ENCODE data around the gene CD8A. TPM values are rescaled to one million over a fixed set of nuclear protein-coding genes. Genes with fewer than 3 reads are reported as not detected.
A peak's percentile ranks its signal among the peaks of the same experiment; 100 is the strongest.
"Not testable (repeated sequence)": the region's sequence is repeated elsewhere in the genome, so short reads cannot be mapped to it uniquely, and the experiment has no call there.

Gene CD8A
- total RNA-seq (100 to 1,000 TPM; 272 to 273 TPM), polyA plus RNA-seq (1,000 to 10,000 TPM in 1 of 3 donors, 100 to 1,000 TPM in 2; 885 to 1,018 (median 934) TPM), total RNA-seq (285 to 455 (median 356) reads per million in 6 experiments)

DNA sequence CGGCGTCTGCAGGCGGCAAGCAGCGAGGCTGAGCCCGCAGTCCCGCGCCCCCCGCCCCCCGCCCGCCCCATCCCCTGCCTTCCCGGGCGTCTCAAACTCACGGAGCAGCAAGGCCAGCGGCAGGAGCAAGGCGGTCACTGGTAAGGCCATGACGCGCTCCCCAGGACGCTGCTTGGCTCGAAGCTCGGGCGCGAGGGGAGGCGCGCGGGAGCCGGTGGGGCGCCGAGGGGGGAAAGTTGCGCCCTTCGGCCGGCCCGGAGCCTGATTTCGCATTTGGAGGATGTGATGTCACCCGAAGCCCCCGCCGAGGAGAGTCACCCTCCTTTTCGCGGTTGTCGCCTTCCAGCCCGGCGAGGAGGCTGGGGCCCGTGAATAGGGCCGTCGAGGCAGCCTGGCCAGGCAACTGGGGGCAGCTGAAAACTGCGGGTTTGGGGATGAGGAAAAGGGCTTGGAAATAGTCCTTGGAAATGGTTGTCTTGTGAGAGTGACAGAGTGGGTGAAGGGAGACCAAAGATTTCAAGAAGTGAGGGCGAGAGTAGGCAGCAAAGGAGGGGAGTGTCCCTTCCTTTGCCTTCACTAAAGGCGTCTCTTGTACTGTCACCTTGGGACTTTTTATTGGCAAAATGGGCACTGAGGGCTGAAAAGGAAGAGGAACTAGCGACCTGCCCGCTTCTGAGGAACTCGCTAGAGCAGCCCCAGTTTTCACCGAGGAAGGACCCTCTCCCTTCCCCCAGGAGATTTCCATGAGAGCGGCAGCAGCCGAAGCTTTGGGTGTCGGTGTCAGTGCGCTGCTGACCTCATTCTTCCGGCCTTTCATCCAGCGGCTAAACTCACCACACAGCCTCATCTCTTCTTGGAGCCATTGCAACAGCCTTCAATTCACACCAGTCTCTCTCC is at the start of gene CD8A:
Gene CD8A, minus strand, starts transcription at position 238 of the 897 bp plus-strand sequence. Its CDS starts 88 bp downstream, at position 150.
- Mint-ChIP-seq H3K4me1 (peaks cover 53 to 83% (median 73%) of the 10 kb centered on the region in 4 donors), H3K9me3 (peaks cover 2 to 16% (median 11%) of the 10 kb centered on the region in 9 donors), H3K27me3 (peaks cover 0 to 14% (median 0%) of the 10 kb centered on the region in 5 donors), H3K36me3 (peaks cover 27 to 53% (median 43%) of the 10 kb centered on the region in 3 donors), H3K4me3 (peak within 1 kb of the TSS; percentile 90 to 99 (median 96)), H3K27ac (peak within 1 kb of the TSS; percentile 96 to 100 (median 100))
- peak; percentile 25 to 32 for ATAC-seq
- peak; percentile 65 to 92 (median 80) for DNase-seq
- POLR2A ChIA-PET: interaction anchor here (0.8 to 22.7 kb wide), 17 partner anchors 8 to 350 kb away, joined by 3 to 668 read pairs (median 5); partner anchors contain the start of genes CD8B and KDM3A

DNA sequence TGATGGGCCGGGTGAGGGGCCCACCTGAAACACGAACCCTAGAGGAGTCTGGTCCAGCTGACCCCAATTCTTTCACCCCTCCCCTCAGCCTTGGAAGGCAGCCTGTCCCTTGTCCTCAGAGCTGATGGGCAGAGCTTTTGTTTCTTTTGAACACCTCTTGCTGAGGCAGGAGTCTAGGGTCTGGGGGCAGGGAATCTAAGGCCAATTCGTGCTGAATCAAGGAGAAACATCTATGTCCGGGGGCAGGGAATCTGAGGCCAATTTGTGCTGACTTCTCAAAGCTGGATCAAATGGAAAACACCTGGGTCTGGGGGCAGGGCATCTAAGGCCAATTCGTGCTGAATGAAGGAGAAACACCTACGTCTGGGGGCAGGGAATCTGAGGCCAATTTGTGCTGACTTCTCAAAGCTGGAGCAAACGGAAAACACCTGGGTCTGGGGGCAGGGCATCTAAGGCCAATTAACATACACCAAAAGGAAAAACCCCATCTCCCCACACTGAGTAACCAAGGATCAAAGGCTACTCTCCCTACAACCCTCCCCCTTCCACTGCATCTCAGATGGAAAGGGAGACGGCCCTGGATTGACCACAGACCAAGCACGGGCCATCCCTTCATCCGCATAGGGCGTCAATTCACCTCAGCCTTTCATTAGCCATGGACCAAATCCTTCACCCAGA is 49.3 kb upstream of the CD8A start:
- peaks cover 16 to 82% (median 74%) of the 10 kb centered on the region in 4 donors for H3K4me1 Mint-ChIP-seq
- not testable (repeated sequence) for ATAC-seq, DNase-seq, H3K9me3 Mint-ChIP-seq, H3K27me3 Mint-ChIP-seq
- POLR2A ChIA-PET: interaction anchor here (2.0 to 2.2 kb wide), 2 partner anchors 13 to 15 kb away, joined by 8 to 24 read pairs; no protein-coding TSS in a partner anchor
- H3K36me3 Mint-ChIP-seq: peaks cover 0 to 29% (median 9%) of the 10 kb centered on the region in 3 donors
- H3K27ac Mint-ChIP-seq: peak overlapping the region; percentile 67 to 98 (median 94)
- peak overlapping the region in 9 of 10 donors; percentile 29 to 77 (median 57) for H3K4me3 Mint-ChIP-seq

DNA sequence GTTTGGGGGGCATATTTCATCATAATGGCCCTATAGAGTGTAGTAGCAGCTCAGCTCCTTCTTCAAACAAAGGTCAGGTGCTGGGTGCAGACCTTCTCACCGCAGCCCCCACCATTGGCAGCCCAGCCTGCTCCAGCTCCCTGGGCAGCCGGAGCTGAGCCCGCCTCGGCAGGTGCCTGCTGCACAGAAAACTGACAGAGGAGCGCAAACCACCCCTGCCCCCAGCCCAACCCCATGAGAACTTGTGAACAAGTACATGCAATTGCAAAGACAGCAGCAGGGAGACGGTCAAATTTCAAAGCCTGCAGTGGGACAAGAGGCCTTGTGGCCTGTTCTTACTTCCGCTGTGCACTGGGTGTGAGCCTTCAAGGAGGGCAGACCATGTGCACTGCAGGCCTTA is 48.7 kb upstream of the CD8A start:
- POLR2A ChIA-PET: interaction anchor here (2.0 to 2.2 kb wide), 2 partner anchors 12 to 14 kb away, joined by 8 to 24 read pairs; no protein-coding TSS in a partner anchor
- H3K9me3 Mint-ChIP-seq, H3K27me3 Mint-ChIP-seq: not testable (repeated sequence)
- peak overlapping the region; percentile 19 to 77 (median 69) for H3K4me3 Mint-ChIP-seq
- DNase-seq (peak in 3 of 10 donors; percentile 35 to 64 (median 52)), ATAC-seq (peak in 1 of 2 donors; percentile 4)
- H3K4me1 Mint-ChIP-seq: peaks cover 17 to 84% (median 75%) of the 10 kb centered on the region in 4 donors
- H3K27ac Mint-ChIP-seq: peak overlapping the region; percentile 67 to 98 (median 94)
- peaks cover 0 to 26% (median 6%) of the 10 kb centered on the region in 3 donors for H3K36me3 Mint-ChIP-seq

DNA sequence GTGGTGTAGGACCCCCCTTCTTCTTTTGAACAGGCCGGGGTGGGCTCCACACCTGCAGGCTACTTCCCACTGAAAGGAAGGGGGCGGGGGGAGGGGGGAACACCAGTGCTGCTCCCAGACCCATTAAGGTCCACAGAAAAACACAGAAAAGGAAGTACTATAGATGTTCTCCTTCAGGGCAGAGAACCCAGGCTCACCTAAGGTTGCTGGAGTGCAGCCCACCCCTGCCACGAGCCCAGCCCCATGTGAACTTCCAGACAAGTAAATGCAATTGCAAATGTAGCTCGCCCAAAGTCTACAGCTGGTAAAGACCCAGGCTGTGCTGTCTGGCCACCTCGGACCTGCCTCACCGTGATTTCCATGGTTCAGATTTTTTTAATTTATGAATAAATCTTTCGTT is 47.0 kb upstream of the CD8A start:
- peak in 1 of 10 donors; percentile 33 for DNase-seq
- Mint-ChIP-seq H3K27ac (peak overlapping the region; percentile 92 to 98 (median 95)), H3K4me3 (peak overlapping the region; percentile 20 to 78 (median 66)), H3K36me3 (peaks cover 0 to 13% (median 4%) of the 10 kb centered on the region in 3 donors), H3K4me1 (peaks cover 21 to 84% (median 73%) of the 10 kb centered on the region in 4 donors)
- POLR2A ChIA-PET: interaction anchor here (1.0 to 2.2 kb wide), 4 partner anchors 10 to 16 kb away, joined by 3 to 32 read pairs (median 16); no protein-coding TSS in a partner anchor
- H3K27me3 Mint-ChIP-seq, H3K9me3 Mint-ChIP-seq: not testable (repeated sequence)
- ATAC-seq: peak in 1 of 2 donors; percentile 4

DNA sequence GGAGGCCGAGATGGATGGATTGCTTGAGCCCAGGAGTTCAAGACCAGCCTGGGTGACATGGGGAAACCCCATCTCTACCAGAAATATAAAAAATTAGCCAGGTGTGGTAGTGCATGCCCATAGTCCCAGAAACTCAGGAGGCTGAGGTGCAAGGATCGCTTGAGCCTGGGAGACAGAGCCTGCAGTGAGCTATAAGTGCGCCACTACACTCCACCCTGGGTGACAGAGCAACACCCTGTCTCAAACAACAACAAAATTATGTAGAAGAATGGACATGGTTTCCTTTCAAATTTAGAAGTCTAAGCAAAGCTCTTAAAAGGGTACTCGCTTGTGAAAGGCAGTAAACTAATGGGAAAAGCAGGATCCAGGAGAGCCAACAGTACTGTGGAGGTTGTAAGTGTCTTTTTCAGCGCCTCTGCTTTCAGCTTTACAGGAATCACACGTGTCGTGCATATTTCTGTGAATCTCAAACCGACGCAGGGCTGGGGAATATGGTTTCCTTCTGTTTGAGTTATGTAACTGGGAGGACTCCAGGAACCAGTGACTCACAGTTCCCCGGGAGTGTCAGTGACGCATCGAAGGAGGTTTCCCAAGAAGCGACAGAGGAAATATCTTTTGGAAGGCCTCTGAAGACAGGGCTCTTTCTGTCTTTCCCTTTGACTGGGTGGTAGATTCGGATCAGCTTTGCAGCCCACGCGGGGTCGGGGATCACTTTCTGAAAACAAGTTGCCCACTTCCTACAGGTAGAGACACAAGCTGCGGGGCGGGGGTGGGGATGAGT is 46.4 kb upstream of the CD8A start:
- not testable (repeated sequence) for H3K9me3 Mint-ChIP-seq, H3K36me3 Mint-ChIP-seq, H3K27me3 Mint-ChIP-seq
- ATAC-seq (peak; percentile 32 to 33), DNase-seq (peak in 6 of 10 donors; percentile 54 to 76 (median 64))
- peaks cover 18 to 81% (median 70%) of the 10 kb centered on the region in 4 donors for H3K4me1 Mint-ChIP-seq
- POLR2A ChIA-PET: interaction anchor here (1.1 to 1.7 kb wide), 3 partner anchors 11 to 29 kb away, joined by 3 to 32 read pairs (median 4); partner anchors contain the start of gene CD8B
- H3K4me3 Mint-ChIP-seq: peak overlapping the region; percentile 45 to 81 (median 72)
- H3K27ac Mint-ChIP-seq: peak overlapping the region; percentile 95 to 98 (median 96)

DNA sequence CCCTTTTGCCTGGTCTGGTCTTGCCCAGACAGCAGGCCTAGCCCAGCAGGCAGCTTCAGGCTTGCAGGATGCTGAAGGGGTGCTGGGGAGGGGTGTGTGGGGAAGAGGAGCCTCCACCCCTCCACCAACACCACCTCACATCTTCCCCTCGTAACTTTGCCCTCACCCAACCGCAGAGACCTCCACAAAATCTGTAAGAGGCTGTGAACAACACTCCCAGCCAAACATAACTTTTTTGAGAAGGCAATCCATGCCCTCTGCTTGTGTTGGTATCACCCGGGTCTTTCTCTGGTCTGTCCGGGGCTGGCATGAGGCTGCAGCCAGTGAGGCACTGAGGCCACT is 44.8 kb upstream of the CD8A start:
- not testable (repeated sequence) for H3K36me3 Mint-ChIP-seq, H3K27me3 Mint-ChIP-seq, H3K9me3 Mint-ChIP-seq
- peak in 2 of 10 donors; percentile 41 to 56 for DNase-seq
- POLR2A ChIA-PET: interaction anchor here (1.0 to 2.2 kb wide), 7 partner anchors 8 to 48 kb away, joined by 5 to 65 read pairs (median 8); partner anchors contain the start of gene CD8A
- peak; percentile 49 to 73 for ATAC-seq
- peak overlapping the region; percentile 95 to 98 (median 96) for H3K27ac Mint-ChIP-seq
- peak overlapping the region in 8 of 10 donors; percentile 25 to 85 (median 65) for H3K4me3 Mint-ChIP-seq
- peaks cover 18 to 82% (median 70%) of the 10 kb centered on the region in 4 donors for H3K4me1 Mint-ChIP-seq

DNA sequence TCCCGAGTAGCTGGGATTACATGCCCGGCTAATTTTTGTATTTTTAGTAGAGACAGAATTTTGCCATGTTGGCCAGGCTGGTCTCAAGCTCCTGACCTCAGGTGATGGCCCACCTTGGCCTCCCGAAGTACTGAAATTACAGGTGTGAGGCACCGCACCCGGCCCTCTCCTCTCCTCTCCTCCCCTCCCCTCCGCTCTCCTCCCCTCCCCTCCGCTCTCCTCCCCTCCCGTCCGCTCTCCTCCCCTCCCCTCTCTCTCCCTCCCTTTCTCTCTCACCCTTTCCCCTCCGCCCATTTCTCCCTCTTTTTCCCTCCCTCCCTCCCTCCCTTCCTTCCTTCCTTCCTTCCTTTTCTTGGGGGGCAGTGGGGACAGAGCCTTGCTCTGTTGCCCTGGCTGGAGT is 42.6 kb upstream of the CD8A start:
- ATAC-seq: no peak
- H3K4me3 Mint-ChIP-seq: peak overlapping the region in 9 of 10 donors; percentile 53 to 87 (median 77)
- peak overlapping the region; percentile 92 to 100 (median 96) for H3K27ac Mint-ChIP-seq
- no peaks in the 10 kb centered on the region for H3K27me3 Mint-ChIP-seq
- DNase-seq: peak in 1 of 10 donors; percentile 64
- H3K36me3 Mint-ChIP-seq: peaks cover 0 to 3% (median 0%) of the 10 kb centered on the region in 3 donors
- no peaks in the 10 kb centered on the region for H3K9me3 Mint-ChIP-seq
- peaks cover 28 to 79% (median 71%) of the 10 kb centered on the region in 4 donors for H3K4me1 Mint-ChIP-seq
- POLR2A ChIA-PET: interaction anchor here (0.7 to 2.6 kb wide), 7 partner anchors 9 to 47 kb away, joined by 3 to 25 read pairs (median 6); no protein-coding TSS in a partner anchor

DNA sequence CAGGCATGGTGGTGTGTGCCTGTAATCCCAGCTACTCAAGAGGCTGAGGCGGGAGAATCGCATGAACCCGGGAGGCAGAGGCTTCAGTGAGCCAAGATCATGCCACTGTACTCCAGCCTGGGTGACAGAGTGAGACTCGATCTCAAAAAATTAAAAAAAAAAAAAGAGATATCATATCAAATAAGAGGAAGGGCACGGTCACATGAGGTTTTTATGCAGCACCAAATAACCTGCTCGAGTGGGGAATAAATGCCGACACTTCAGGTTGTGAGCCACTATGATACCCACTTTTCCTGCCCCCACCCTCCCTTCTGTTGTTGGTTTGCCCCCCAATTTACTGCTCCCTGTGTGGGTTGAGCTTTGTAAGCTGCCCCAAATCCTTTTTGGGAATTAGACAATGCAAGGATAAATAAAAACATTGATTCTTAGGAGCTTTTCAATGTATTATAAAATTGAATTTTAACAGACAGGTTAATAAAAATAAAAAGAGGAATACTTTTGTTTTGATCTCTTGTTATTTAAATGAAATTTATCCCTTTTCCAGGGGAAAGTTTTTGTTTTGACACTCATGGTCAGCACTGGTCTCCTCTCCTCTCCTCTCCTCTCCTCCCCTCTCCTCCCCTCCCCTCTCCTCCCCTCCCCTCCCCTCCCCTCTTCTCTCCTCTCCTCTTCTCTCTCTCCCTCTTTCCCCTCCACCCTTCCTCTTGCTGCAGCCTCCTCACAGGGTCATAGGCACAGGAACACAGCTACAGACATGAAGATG is 41.8 kb upstream of the CD8A start:
- ATAC-seq (peak; percentile 10), DNase-seq (peak in 3 of 10 donors; percentile 48 to 66 (median 54))
- Mint-ChIP-seq H3K9me3 (no peaks in the 10 kb centered on the region), H3K27ac (peak overlapping the region; percentile 84 to 100 (median 96)), H3K27me3 (no peaks in the 10 kb centered on the region), H3K4me1 (peaks cover 34 to 81% (median 75%) of the 10 kb centered on the region in 4 donors), H3K36me3 (peaks cover 0 to 3% (median 0%) of the 10 kb centered on the region in 3 donors), H3K4me3 (peak overlapping the region; percentile 53 to 87 (median 80))
- POLR2A ChIA-PET: interaction anchor here (0.6 to 2.6 kb wide), 11 partner anchors 8 to 1505 kb away, joined by 3 to 25 read pairs (median 4); no protein-coding TSS in a partner anchor

DNA sequence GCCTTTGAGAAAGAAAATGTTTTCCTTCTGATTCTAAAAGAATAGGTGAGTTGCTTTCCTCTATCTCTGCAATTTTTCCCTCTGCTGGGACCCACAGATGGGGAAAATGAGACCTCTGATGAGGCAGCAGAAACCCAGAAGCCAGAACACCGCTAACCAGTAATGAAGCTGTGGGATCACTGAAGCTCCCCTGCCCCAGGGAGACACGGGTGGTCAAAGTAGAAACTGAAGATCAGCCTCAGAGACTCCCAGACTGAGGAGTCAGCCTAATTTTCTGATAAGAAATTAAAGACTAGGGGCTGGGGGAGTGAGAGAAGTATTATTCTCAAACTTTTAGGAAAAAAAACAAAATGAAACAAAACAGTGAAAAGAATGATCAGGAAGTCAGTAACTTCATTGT is 40.8 kb upstream of the CD8A start:
- POLR2A ChIA-PET: interaction anchor here (0.6 to 2.6 kb wide), 5 partner anchors 10 to 1504 kb away, joined by 3 to 25 read pairs (median 8); no protein-coding TSS in a partner anchor
- peak overlapping the region; percentile 84 to 100 (median 96) for H3K27ac Mint-ChIP-seq
- peak overlapping the region; percentile 53 to 87 (median 80) for H3K4me3 Mint-ChIP-seq
- H3K4me1 Mint-ChIP-seq: peaks cover 37 to 82% (median 77%) of the 10 kb centered on the region in 4 donors
- H3K36me3 Mint-ChIP-seq: peaks cover 0 to 3% (median 0%) of the 10 kb centered on the region in 3 donors
- no peak for ATAC-seq
- H3K9me3 Mint-ChIP-seq: no peaks in the 10 kb centered on the region
- DNase-seq: no peak
- H3K27me3 Mint-ChIP-seq: no peaks in the 10 kb centered on the region

DNA sequence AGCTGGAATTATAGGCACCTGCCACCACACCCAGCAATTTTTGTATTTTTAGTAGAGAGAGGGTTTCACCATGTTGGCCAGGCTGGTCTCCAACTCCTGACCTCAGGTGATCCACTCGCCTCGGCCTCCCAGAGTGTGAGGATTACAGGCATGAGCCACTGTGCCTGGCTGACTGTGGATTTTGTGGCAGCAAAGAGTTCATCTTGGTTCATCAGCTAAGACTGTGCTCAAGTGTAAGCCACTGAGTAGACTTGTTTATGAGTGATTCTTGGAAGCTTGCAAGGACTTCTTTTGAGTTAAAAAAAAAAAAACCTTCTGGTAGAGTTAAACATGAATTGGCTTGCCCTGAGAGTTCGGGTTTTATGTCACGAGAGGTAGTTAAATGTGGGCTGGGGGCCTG is 36.2 kb upstream of the CD8A start:
- DNase-seq (no peak), ATAC-seq (peak in 1 of 2 donors; percentile 10)
- peaks cover 0 to 4% (median 0%) of the 10 kb centered on the region in 9 donors for H3K9me3 Mint-ChIP-seq
- peak overlapping the region; percentile 86 to 99 (median 95) for H3K4me3 Mint-ChIP-seq
- peak overlapping the region; percentile 85 to 99 (median 96) for H3K27ac Mint-ChIP-seq
- H3K36me3 Mint-ChIP-seq: peaks cover under 1 to 17% (median 15%) of the 10 kb centered on the region in 3 donors
- POLR2A ChIA-PET: interaction anchor here (0.7 to 10.7 kb wide), 17 partner anchors 8 to 55 kb away, joined by 3 to 362 read pairs (median 8); partner anchors contain the start of genes CD8A and CD8B
- no peaks in the 10 kb centered on the region for H3K27me3 Mint-ChIP-seq
- peaks cover 42 to 81% (median 69%) of the 10 kb centered on the region in 4 donors for H3K4me1 Mint-ChIP-seq

Data from naive thymus-derived CD8-positive, alpha-beta T cell (primary cell).